Activated T-cell treated with anti-CD3 and anti-CD28 coated beads, Interleukin-2, amount 50 U/mL, for 4 hours (primary cell): ENCODE data around the gene CCDC91. TPM values are rescaled to one million over a fixed set of nuclear protein-coding genes. Genes with fewer than 3 reads are reported as not detected.
"Not testable (repeated sequence)": the region's sequence is repeated elsewhere in the genome, so short reads cannot be mapped to it uniquely, and the experiment has no call there.

ENCODE experiments used
- ATAC-seq, 2 donors: fragments of 200-7000 bp; cut with Tn5 transposase; one replicate each; pipeline ENCODE4 v1.10.0; 2021
- DNase-seq: peaks from one replicate; pipeline ENCODE4 v3.0.0-alpha.2; 2020
- H3K27me3 Mint-ChIP-seq: one replicate; pipeline ENCODE4 v1.8.0; 2021; ENCODE audit warnings: low read depth, mixed read lengths
- H3K36me3 Mint-ChIP-seq: one replicate; pipeline ENCODE4 v1.8.0; 2022; ENCODE audit warnings: mixed read lengths; ENCODE audit not compliant: insufficient read depth
- H3K4me1 Mint-ChIP-seq: one replicate; pipeline ENCODE4 v1.8.0; 2021; ENCODE audit warnings: low read depth, mixed read lengths
- H3K4me3 Mint-ChIP-seq: one replicate; pipeline ENCODE4 v1.8.0; 2021; ENCODE audit warnings: mild to moderate bottlenecking, moderate library complexity, mixed read lengths
- H3K9me3 Mint-ChIP-seq: one replicate; pipeline ENCODE4 v1.8.0; 2021; ENCODE audit warnings: mixed read lengths
- total RNA-seq, 3 donors: library from RNA; stranded (reverse); gene quantifications; one replicate each; pipeline ENCODE4 v1.2.1, GENCODE V29; 2021

The CCDC91 gene
- total RNA-seq, 3 donors from 2014 or later = 17.8 to 18.2 (median 18.1) TPM

GRCh38 chr12:28421374-28421773 lies 231.1 kb downstream of the CCDC91 start:
- H3K4me1 Mint-ChIP-seq = peaks cover 3% of the 10 kb centered on the region
- no peaks in the 10 kb centered on the region for H3K27me3 Mint-ChIP-seq
- ATAC-seq (no peak), DNase-seq (no peak)
- no peak overlapping the region for H3K4me3 Mint-ChIP-seq
- H3K9me3 Mint-ChIP-seq = peaks cover 7% of the 10 kb centered on the region
- peaks cover 27% of the 10 kb centered on the region for H3K36me3 Mint-ChIP-seq

GRCh38 chr12:28424965-28425364 lies 234.7 kb downstream of the CCDC91 start:
- Mint-ChIP-seq H3K27me3 (no peaks in the 10 kb centered on the region), H3K4me3 (no peak overlapping the region), H3K9me3 (peaks cover 7% of the 10 kb centered on the region), H3K4me1 (peaks cover 3% of the 10 kb centered on the region), H3K36me3 (peaks cover 27% of the 10 kb centered on the region)
- DNase-seq (no peak), ATAC-seq (no peak)

- peaks cover 23% of the 10 kb centered on the region for H3K36me3 Mint-ChIP-seq
- no peak overlapping the region for H3K4me3 Mint-ChIP-seq
- no peak for ATAC-seq
- H3K27me3 Mint-ChIP-seq = no peaks in the 10 kb centered on the region
- DNase-seq = no peak
- peaks cover 3% of the 10 kb centered on the region for H3K4me1 Mint-ChIP-seq
- H3K9me3 Mint-ChIP-seq = peaks cover 7% of the 10 kb centered on the region
These were observed 235.3 kb downstream of the CCDC91 start for GRCh38 chr12:28425526-28425925.

- Mint-ChIP-seq H3K9me3 (no peaks in the 10 kb centered on the region), H3K4me1 (peaks cover 1% of the 10 kb centered on the region), H3K36me3 (peaks cover 20% of the 10 kb centered on the region), H3K27me3 (no peaks in the 10 kb centered on the region), H3K4me3 (no peak overlapping the region)
- no peak for DNase-seq
- ATAC-seq = no peak
These were observed 236.8 kb downstream of the CCDC91 start for GRCh38 chr12:28427046-28427445.

GRCh38 chr12:28440081-28440608 lies 249.9 kb downstream of the CCDC91 start:
- no peak for ATAC-seq
- no peaks in the 10 kb centered on the region for H3K27me3 Mint-ChIP-seq

GRCh38 chr12:28442101-28442500 lies 251.8 kb downstream of the CCDC91 start:
- Mint-ChIP-seq H3K27me3 (no peaks in the 10 kb centered on the region), H3K9me3 (no peaks in the 10 kb centered on the region), H3K4me1 (peaks cover 1% of the 10 kb centered on the region), H3K4me3 (no peak overlapping the region), H3K36me3 (peaks cover 14% of the 10 kb centered on the region)
- DNase-seq = no peak
- ATAC-seq = no peak

More at GRCh38 chr12:28440081-28440608, 249.9 kb downstream of the CCDC91 start:
- Mint-ChIP-seq H3K36me3 (peaks cover 13% of the 10 kb centered on the region), H3K9me3 (no peaks in the 10 kb centered on the region), H3K4me3 (no peak overlapping the region), H3K4me1 (peaks cover 1% of the 10 kb centered on the region)
- DNase-seq = no peak

GRCh38 chr12:28443337-28443736 lies 253.1 kb downstream of the CCDC91 start:
- Mint-ChIP-seq H3K4me3 (no peak overlapping the region), H3K4me1 (peaks cover 1% of the 10 kb centered on the region), H3K27me3 (no peaks in the 10 kb centered on the region), H3K9me3 (no peaks in the 10 kb centered on the region), H3K36me3 (peaks cover 14% of the 10 kb centered on the region)
- ATAC-seq (no peak), DNase-seq (no peak)

- Mint-ChIP-seq H3K4me1 (no peaks in the 10 kb centered on the region), H3K9me3 (no peaks in the 10 kb centered on the region), H3K27me3 (no peaks in the 10 kb centered on the region), H3K4me3 (no peak overlapping the region), H3K36me3 (peaks cover 16% of the 10 kb centered on the region)
- DNase-seq = no peak
- ATAC-seq = no peak
These were observed 255.8 kb downstream of the CCDC91 start for GRCh38 chr12:28446031-28446430.

GRCh38 chr12:28453686-28454085 lies 263.4 kb downstream of the CCDC91 start:
- H3K4me3 Mint-ChIP-seq = no peak overlapping the region
- DNase-seq (no peak), ATAC-seq (no peak)
- peaks cover 24% of the 10 kb centered on the region for H3K36me3 Mint-ChIP-seq
- no peaks in the 10 kb centered on the region for H3K27me3 Mint-ChIP-seq
- H3K4me1 Mint-ChIP-seq = no peaks in the 10 kb centered on the region
- H3K9me3 Mint-ChIP-seq = no peaks in the 10 kb centered on the region

GRCh38 chr12:28456934-28457710 lies 266.9 kb downstream of the CCDC91 start:
- Mint-ChIP-seq H3K4me1 (no peaks in the 10 kb centered on the region), H3K4me3 (no peak overlapping the region), H3K9me3 (no peaks in the 10 kb centered on the region), H3K27me3 (no peaks in the 10 kb centered on the region), H3K36me3 (peaks cover 35% of the 10 kb centered on the region)
- DNase-seq (no peak), ATAC-seq (no peak)

GRCh38 chr12:28457785-28458184 lies 267.5 kb downstream of the CCDC91 start:
- peaks cover 3% of the 10 kb centered on the region for H3K9me3 Mint-ChIP-seq

GRCh38 chr12:28459481-28459880 lies 269.2 kb downstream of the CCDC91 start:
- H3K27me3 Mint-ChIP-seq = no peaks in the 10 kb centered on the region
- DNase-seq (no peak), ATAC-seq (no peak)
- H3K4me3 Mint-ChIP-seq = no peak overlapping the region
- H3K36me3 Mint-ChIP-seq = peaks cover 46% of the 10 kb centered on the region
- H3K4me1 Mint-ChIP-seq = no peaks in the 10 kb centered on the region
- H3K9me3 Mint-ChIP-seq = peaks cover 6% of the 10 kb centered on the region

More at GRCh38 chr12:28457785-28458184, 267.5 kb downstream of the CCDC91 start:
- ATAC-seq (no peak), DNase-seq (no peak)
- Mint-ChIP-seq H3K4me3 (no peak overlapping the region), H3K27me3 (no peaks in the 10 kb centered on the region), H3K36me3 (peaks cover 38% of the 10 kb centered on the region), H3K4me1 (no peaks in the 10 kb centered on the region)

- Mint-ChIP-seq H3K4me3 (no peak overlapping the region), H3K27me3 (no peaks in the 10 kb centered on the region), H3K36me3 (peaks cover 52% of the 10 kb centered on the region), H3K9me3 (peaks cover 6% of the 10 kb centered on the region), H3K4me1 (no peaks in the 10 kb centered on the region)
- ATAC-seq (no peak), DNase-seq (no peak)
These were observed 270.3 kb downstream of the CCDC91 start for GRCh38 chr12:28460420-28461130.

- H3K4me3 Mint-ChIP-seq = no peak overlapping the region
- no peaks in the 10 kb centered on the region for H3K4me1 Mint-ChIP-seq
- no peaks in the 10 kb centered on the region for H3K27me3 Mint-ChIP-seq
- H3K36me3 Mint-ChIP-seq = peaks cover 54% of the 10 kb centered on the region
- DNase-seq (no peak), ATAC-seq (no peak)
- H3K9me3 Mint-ChIP-seq = peaks cover 6% of the 10 kb centered on the region
These were observed 273.1 kb downstream of the CCDC91 start for GRCh38 chr12:28463396-28463795.

- not testable (repeated sequence) for DNase-seq, H3K27me3 Mint-ChIP-seq, H3K4me1 Mint-ChIP-seq, H3K4me3 Mint-ChIP-seq, ATAC-seq
- peaks cover 41% of the 10 kb centered on the region for H3K36me3 Mint-ChIP-seq
- peaks cover 18% of the 10 kb centered on the region for H3K9me3 Mint-ChIP-seq
These were observed 281.5 kb downstream of the CCDC91 start for GRCh38 chr12:28471762-28472161.
